T-helper 9 cell (primary cell): ENCODE measurements around the gene KSR1.

Experiments used
- DNase-seq: peaks from one replicate; pipeline ENCODE4 v3.0.0-alpha.2; 2020

KSR1 gene

GRCh38 chr17:27519550-27519949 is 63.3 kb downstream of the KSR1 start:
- no peak for DNase-seq

- no peak for DNase-seq
These were observed 64.4 kb downstream of the KSR1 start for GRCh38 chr17:27520491-27521185.

GRCh38 chr17:27521281-27522027 is 65.2 kb downstream of the KSR1 start:
- DNase-seq = no peak

GRCh38 chr17:27522028-27522635 is 65.9 kb downstream of the KSR1 start:
- no peak for DNase-seq

GRCh38 chr17:27523712-27524111 is 67.5 kb downstream of the KSR1 start:
- DNase-seq = no peak

GRCh38 chr17:27524594-27524993 is 68.3 kb downstream of the KSR1 start:
- DNase-seq = no peak

- no peak for DNase-seq
These were observed 69.1 kb downstream of the KSR1 start for GRCh38 chr17:27525316-27525715.

GRCh38 chr17:27525836-27526603 is 69.8 kb downstream of the KSR1 start:
- no peak for DNase-seq

- no peak for DNase-seq
These were observed 70.4 kb downstream of the KSR1 start for GRCh38 chr17:27526604-27527002.

- no peak for DNase-seq
These were observed 73.1 kb downstream of the KSR1 start for GRCh38 chr17:27529230-27529796.

GRCh38 chr17:27530764-27531391 is 74.6 kb downstream of the KSR1 start:
- no peak for DNase-seq

- no peak for DNase-seq
These were observed 75.3 kb downstream of the KSR1 start for GRCh38 chr17:27531469-27531961.

GRCh38 chr17:27532269-27533263 is 76.3 kb downstream of the KSR1 start:
- no peak for DNase-seq

- no peak for DNase-seq
These were observed 77.9 kb downstream of the KSR1 start for GRCh38 chr17:27533874-27534815.

- DNase-seq = no peak
These were observed 79.1 kb downstream of the KSR1 start for GRCh38 chr17:27535178-27535928.

GRCh38 chr17:27535975-27536374 is 79.7 kb downstream of the KSR1 start:
- no peak for DNase-seq

GRCh38 chr17:27536781-27537180 is 80.5 kb downstream of the KSR1 start:
- no peak for DNase-seq

GRCh38 chr17:27538156-27538955 is 82.1 kb downstream of the KSR1 start:
- DNase-seq = no peak
